Stimulated activated CD8-positive, alpha-beta memory T cell treated with anti-CD3 and anti-CD28 coated beads, Interleukin-2, amount 100 ng/mL, for 48 hours (primary cell): Measurements from ENCODE around the gene INPP5A.

ENCODE experiments used
- DNase-seq, 2 donors: peaks; one replicate each; pipeline ENCODE4 v3.0.0-alpha.2; 2020; ENCODE audit warnings: low read depth in 2 of 2

The INPP5A gene

DNA sequence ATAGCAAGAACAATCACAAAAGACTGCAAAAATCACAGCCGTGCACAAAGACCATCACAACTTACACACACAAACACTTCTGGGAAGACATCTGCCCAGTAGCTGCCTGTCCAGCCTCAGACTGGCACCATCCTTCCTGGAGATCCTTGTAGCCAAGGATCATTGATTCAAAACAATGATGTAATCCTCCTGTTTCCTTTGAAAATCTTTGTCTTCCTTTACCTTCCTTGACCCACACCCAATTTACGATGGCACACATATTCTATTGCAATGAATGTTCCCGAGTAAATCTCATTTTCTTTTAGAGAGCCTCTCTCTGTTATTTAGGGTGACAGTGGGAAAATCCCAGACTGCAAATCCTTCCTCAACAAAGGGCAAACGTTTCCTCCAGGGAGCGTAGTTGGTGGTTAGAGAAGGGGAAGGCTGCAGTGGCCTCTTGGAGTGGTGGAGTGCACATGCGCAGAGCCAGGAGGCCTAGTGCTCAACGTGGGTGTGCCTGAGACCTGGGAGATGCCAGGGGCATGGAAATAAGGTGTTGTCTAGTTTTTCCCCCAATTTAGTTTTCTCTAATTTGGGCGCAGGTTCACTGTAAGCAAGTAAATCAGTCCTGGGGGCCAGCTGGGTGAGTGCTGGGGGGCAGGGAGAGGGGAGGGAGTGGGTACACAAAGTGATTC is 3.1 kb upstream of the INPP5A start:
- DNase-seq: no peak

DNA sequence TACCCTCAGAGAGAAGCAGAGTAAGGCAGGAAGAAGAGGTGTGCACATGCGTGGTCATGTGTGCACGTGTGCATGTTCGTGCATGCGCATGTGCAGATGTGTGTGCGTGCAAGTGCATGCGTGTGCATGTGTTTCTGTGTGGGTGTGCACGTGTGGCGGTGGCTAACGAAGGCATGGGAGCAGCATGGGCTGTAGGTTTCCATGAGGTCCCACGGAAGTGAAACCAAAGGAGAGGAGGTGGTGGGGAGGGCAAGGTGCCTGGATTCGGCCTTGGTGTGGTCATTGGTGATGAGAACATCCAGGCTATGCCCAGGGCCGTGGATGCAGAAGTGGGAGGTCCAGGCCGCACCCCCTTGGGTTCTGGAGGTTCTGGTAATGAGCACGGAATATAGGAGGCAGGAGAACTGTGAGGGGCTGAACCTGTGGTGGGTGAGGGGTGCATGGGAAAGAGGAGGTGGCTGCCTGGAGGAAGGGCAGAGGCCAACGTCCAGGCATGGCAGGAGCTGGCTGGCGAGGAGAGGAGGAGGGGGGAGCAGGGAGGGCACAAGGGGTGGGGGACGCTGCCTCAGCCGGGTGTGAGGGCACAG is 2.4 kb upstream of the INPP5A start:
- DNase-seq: no peak

DNA sequence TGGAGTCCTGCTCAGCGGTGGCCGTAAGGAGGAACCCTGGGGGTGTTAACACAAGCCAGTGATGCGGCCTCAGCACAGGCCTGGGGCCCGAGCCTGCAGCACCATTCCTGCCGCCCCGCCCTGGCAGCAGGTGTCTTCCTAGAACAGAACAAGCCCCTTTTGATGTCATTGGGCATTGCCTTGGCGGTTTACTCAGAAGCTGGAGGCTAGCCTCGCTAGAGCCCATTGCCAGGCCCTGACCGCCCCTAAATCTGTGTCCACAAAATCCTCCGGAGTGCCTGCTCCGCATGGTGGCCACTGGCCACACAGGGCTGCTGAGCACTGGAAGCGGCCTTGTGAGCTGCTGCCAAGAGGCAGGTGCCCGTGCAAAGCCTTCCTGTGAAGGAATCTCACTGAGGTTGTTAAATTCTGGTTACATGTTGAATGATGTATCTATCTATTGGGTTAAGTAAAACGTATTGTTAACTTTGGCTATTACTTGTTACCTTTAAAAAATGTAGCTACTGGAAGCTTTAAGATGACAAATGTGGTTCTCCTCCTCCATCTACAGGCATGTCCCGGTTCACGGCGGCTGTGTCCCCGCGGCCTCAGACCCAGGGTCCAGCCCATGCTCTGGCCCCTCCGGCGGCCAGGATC is 1.2 kb upstream of the INPP5A start:
- DNase-seq: no peak

DNA sequence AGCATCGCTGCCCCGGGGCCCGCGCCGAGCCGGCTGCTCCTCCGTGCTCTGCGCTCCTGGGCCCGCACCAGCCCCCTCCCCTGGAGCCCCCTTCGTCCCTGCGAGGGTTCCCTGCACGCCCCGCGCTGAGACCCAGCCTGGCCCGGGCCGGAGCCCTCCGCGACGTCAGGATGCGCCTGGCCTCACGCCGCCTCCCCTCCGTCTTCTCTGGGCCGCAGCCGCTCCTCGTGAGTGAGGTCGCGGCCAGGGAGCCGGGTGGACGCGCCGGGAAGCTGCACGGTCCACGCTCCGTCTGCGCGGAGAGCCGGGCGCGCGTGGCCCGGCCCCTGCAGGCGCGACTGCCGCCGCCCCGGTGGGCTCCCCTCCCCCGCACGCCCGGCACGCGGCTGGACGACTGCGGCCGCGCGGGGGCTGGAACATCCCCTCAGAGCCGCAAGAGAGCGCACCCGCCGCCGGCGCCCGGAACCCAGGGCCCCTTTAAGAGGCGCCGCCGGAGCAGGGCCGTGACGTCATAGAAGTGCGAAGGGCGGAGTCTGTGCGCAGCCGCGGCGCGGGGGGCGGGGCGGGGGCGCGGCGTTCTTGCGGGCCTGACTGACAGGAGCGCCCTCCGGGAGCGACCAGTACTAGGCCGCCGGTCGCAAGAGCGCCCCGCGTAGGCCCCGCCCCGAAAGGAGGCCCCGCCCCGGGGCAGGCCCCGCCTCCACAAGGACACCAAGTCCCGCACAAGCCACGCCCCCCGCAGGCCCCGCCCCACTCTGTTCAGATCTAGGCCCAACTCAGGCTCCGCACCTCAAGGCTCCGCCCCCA is 507 bp upstream of the INPP5A start:
- DNase-seq: peak; percentile 100

DNA sequence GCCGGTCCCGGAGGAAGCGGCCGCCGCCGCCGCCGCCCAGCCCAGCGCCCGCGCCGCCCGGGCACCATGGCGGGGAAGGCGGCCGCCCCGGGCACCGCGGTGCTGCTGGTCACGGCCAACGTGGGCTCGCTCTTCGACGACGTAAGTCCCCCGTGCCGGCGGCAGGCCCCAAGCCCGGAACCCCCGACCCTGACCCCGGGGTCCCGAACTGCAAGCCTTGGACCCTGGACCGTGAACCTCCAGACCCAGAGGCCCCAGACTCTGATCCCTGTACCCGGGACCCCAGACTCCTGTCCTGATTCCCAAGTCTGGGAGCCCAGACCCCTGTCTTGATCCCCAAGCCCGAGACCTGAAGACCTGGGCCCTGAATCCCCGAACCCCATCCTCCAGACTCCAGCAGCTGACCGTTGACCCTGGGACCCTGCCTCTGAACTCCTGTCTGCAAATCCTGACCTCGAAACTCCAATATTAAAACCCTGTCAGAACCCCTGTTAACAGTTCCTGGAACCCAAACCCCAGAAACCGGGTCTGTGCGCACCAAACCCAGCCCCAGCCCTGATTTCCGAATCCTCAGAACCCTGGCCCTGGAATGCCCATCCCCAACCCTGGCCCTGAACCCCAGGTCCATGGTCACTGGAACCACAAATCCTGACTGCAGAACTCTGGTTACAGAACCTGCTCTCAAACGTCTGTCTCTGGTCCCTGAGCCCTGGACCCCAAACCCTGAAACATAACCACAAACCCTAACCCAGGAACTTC is 623 bp downstream of the INPP5A start:
- DNase-seq: no peak

DNA sequence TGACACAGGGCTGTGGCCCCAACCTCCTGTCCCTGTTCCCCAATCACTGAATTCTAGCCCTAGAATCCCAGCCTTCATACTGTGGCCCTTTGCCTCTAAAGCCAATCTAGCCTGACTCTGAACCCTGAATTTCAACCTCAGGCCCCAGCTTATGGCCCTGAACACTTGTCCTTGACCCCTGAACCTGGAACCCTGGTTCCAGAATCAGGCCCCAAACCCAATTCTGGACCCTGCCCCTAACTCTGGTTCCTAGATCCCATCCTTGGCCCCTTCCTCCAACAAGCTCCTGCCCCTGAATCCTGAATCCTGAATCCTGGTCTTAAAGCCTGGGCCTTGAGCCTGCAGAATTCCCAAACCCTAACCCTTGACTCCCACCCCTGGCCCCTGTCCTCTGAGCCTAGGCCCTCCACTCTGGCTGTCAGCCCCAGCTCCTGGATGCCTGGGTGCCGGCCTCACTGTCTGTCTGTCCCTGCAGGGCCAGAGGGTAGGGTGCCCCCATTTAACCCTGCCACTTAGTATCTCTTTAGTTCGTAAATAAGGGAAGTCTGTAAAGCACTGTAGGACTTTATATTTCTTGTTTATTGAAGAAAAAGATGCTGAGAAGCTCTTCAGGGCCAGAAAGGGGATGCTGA is 1.3 kb downstream of the INPP5A start:
- DNase-seq: no peak

DNA sequence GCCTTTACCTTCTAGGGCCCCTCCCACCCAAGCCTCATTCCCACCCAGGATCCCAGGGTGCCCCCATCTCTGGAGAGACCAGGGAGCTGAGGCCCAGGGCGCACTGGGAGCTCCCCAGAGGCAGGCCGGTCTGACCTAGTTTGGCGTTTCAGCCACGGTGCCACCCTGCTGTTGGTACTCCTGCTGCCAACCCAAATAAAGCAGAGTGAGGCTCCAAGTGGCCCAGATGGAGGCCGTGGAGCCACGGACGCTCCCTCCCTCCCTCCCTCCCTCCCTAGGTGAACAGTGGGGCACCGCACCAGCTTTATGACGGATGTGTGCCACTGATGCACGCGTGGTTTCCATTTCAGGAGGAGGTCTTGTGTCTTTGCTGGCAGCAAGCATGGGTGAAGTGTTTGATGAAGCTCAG is 1.8 kb downstream of the INPP5A start:
- no peak for DNase-seq

DNA sequence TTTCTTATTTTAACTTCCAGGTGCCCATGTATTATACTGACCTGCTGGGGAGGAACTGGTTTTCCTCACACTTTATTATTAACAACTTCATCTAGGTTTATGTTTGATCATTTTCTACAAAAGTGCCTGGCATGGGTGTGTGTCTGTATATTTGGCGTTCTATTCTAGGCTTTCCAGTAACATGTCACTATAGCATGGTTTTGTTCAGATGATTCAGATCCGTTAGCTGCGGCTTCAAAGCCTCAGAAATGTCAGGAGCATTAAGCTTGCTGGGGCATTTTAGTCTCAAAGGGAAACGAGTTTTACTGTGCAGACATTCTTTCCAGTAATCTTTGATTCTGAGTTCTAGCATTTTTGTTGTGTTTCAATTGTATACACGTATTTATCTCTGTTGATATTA is 2.3 kb downstream of the INPP5A start:
- DNase-seq: no peak

DNA sequence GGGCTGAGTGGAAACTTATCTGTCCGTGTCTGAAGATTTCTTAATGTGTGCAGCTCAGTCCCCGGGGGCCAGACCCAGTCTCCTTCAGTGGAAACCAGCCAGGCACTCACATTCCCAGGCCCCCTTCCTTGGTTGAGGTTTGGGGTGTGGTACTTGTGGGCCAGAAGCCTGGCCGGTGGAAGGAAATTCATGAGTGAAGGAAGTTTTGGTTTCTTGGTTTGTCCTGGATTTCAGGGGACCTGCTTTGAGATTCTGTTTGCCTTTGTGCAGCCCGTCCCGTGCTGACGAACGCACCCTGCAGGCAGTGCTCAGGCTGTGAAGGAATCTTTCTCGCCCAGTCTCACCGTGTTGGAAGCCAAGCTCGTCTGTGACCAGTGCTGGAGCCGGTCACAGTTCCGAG is 2.9 kb downstream of the INPP5A start:
- no peak for DNase-seq

DNA sequence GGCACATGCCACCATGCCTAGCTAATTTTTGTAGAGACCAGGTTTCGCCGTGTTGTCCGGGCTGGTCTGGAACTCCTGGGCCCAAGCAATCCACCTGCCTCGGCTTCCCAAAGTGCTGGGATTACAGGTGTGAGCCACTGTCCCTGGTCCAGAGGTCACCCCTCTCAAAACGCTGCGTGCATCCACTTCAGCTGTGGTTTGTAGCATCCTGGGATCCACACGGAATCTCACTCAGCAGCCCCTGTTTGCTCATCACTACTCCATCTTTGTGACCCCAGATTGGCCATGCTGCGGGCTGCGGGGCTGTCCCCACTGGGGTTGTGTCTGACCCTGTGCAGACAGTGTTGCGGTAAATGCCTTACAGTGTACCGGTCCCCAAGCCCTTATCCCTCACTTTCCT is 3.5 kb downstream of the INPP5A start:
- DNase-seq: no peak

DNA sequence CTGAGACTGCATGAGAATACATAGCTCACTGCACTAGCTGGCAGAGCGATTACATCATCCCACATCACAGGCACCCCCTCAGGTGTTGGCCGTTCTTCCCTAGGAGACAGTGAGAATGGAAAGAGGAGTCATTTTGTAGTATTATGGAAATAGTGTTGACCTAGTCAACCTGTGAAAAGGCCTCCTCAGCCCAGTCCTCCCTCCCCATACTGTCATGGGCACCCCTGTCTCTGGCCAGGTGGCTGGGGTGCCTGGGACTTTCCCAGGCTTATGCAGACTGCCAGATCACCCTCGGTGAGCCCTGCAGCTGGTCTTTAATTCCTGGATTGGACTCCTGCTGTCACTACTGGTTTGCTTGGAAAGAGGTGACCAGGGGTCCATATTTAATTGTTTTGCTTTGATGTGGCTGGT is 4.0 kb downstream of the INPP5A start:
- DNase-seq: no peak

DNA sequence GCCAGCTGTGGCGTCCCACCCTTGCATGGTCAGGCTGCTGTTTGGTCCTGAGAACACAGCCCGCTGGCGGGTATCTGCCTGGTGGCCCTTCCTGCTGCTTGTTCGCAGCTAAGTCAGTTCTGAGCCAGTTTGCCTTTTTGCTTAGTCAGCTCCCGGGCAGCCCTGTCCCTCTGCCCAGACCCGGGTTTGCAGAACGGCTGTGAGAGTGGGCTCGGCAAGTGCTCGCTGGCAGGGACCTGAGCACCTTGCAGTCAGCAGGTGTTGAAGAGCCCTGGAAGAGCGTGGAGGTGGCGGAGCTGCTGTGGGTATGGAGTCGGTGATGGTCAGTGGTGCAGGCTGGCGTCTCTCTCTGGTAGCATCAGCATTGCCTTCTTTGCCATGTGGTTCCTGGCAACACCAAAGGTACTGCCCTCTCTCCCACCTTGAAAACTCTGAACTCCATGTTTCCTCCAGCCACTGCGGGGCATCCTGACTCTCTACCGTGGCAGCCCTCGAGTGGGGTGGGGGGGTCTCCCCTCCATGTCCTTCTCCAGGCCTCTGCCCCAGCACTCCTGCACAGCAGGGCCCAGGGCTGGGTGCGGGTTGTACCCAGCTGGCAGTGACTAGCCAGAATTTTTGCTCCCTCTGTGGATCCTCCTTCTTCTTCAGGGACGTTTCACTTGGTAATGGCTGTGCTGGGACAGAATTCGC is 4.6 kb downstream of the INPP5A start:
- DNase-seq: no peak

DNA sequence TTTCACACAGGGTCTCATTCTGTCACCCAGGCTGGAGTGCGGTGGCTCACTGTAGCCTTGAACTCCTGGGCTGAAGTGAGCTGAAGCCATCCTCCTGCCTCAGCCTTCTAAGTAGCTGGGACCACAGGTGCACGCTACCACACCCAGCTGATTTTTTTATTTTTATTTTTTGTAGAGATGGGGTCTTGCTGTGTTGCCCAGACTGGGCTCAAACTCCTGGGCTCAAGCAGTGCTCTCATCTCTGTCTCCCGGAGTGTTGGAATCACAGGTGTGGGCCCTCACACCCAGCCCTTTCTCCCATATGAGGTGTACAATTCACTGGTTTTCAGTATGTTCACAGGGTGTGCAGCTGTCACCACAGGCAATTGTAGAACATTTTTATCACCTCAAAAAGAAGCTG is 5.2 kb downstream of the INPP5A start:
- DNase-seq: no peak

DNA sequence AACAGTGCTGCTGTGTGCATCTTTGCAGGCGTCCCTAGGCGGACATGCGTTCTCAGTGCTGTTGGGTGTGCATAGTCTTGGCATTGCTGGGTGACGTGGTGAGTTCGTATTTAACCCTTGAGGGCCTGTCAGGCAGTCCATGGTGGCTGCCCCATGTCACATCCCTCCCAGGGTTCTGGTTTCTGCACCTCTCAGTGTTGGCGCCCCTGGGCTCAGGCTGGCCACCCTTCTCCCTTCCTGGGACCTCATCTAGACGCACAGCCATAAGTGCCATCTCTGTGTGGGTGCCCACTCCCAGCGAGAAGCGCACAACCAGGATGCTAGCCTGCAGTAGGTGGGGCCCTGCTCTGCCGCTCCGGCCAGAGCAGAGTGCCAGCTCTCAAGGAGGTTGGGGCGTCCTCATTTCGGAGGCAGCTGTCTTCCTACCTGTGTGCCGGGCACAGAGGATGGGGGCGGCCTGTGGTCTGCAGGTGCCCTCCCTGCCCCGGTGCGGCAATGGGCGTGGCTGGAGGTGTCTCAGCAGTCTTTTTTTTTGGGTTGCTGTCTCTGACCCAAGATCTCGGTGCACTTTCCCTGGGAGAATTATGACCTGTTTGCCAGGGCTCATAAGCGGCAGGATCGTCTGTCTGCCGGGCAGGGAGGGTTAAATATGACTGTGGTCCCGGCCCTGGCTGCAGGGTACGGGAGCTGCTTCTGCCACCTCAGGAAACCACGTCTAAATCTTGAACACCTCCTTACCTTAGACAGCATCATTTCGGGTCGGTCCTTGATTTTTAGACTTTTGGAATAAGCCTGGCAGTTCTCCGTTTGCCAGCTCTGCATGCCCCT is 6.5 kb downstream of the INPP5A start:
- DNase-seq: no peak

DNA sequence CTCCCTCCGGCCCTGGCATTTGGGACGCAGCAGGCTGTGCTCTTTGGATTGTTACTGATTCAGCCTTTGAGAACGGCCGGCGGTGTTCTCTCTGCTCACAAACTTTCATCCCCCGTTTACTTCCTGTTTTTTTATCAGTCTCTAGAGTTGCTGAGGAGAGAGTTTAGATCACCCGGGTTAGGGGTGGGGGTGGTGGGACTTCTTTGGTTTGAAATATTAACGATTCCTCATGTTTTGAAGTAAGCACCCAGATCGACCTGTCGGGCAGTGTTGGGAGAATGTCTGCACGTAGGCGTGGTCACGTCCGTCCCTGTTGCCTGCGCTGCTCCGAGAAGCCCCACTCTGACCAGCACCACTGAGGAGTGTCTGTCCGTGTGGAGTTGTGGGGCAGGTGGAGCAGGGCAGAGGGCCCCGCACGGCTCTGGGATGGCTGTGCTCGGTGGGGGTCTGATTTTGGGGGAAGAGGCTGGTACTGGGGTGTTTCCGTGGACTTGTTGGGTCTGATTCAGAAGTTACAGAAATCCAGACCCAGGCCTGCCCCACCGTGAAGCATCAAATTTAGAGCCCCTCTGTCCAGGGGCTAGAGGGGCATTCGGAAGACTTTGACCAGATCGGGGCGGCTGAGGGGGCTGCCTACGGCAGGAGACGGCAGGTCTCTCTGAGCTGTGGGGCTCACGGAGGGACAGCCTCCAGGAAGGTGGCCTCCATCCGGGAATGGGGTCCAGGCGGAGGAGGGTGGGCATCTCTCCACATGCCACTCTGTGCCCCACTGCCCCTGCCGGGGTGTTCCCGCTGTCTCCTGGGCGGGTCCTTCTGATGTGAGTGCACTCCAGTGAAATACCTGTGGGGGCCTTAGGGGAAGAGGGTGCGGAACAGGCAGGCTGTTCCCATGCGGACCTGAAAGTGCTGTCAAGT is 7.4 kb downstream of the INPP5A start:
- no peak for DNase-seq

DNA sequence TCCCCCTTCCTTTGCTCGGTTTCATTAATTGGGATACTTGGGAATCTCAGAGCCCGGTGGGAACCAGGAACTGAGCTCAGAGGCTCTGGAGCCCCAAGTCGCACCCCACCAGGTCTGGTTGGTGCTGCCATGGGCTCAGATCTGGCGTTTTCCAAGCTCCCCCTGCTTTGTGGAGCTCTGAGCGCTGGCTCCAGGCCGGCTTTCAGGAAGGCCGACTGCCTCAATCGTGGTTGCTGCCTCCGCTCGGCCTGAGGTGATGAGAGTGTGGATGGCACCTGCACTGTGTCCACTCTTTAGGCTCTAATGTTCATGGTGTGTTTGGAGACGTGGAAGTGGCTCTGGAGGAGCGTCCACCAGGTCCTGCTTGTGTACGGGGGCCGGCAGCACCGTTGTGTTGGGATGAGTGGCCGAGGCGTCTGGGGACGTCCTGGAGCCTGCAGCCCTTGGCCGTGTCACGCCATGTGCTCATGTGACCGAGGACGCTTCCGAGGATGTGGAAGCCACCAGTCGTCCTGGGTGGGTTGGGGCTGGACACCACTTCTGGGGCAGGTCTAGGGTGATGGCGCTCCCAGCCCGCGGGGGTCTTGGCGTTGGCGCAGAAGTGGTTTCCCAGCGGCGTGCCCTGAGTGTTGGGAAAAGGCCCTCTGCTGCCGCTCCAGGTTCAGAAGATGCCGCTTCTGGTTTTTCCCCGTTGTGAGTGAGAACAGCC is 8.2 kb downstream of the INPP5A start:
- no peak for DNase-seq

DNA sequence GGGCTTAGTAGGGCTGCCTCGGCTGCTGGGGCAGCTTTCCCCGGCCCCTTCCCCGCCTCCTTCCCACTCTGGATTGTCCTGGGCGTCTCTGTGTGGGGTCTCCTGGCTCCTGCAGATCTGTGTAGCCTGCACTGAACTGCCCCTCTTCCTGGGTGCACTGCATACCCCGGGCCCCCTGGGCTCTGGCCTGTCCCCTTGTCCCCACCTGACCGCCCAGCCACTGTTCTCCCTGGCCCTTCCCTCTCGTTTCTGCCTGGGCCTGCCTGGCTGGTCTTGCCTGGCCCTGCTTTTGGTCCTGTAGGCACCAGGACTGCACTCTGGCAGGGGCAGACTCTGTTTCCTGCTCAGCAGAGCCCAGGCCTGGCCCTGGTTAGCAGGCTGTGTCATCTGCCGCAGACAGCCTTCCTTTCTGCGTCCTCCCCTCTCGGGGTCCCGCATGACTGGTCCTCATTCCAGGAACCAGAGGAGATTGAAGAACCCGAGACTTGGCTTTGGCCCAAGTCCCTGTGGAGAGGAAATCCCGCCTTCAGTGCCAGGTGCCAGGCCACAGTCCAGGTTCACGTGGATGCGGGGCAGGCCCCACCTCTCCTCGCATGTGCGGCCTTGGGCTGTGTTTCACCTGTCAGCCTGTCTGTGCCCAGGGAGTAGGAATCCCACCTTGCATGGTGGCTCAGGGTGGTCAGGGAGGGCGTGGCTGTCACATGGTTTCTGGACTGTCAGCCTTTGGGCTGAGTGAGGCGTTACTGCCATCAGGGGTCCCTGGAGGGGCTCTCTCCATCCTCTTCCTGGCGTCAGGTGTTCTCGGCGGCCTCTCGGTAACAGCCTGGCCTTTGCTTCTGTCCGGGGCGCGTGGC is 9.2 kb downstream of the INPP5A start:
- no peak for DNase-seq
